ENCODE measurements around the gene LMF1.

The LMF1 gene

GRCh38 chr16:901715-902601 is 68.8 kb downstream of the LMF1 start:
- no peak for DNase-seq (ENCODE audit: extremely low read depth, low read depth)
- no peak for TF ChIP-seq CTCF (IDR thresholded peaks at IDR 0.05; ENCODE audit: low read depth, low read length)

- DNase-seq (ENCODE audit: extremely low read depth, low read depth), result no peak
- no peak for TF ChIP-seq CTCF (IDR thresholded peaks at IDR 0.05; ENCODE audit: low read depth, low read length)
Measured at GRCh38 chr16:901149-901548, 69.6 kb downstream of the LMF1 start.

- DNase-seq (ENCODE audit: extremely low read depth, low read depth), result no peak
- TF ChIP-seq CTCF (IDR thresholded peaks at IDR 0.05; ENCODE audit: low read depth, low read length), result no peak
Measured at GRCh38 chr16:900211-900610, 70.6 kb downstream of the LMF1 start.

GRCh38 chr16:899683-900060 is 71.1 kb downstream of the LMF1 start:
- no peak for DNase-seq (ENCODE audit: extremely low read depth, low read depth)
- TF ChIP-seq CTCF (IDR thresholded peaks at IDR 0.05; ENCODE audit: low read depth, low read length), result no peak

- DNase-seq (ENCODE audit: extremely low read depth, low read depth), result no peak
- no peak for TF ChIP-seq CTCF (IDR thresholded peaks at IDR 0.05; ENCODE audit: low read depth, low read length)
Measured at GRCh38 chr16:898761-899682, 71.8 kb downstream of the LMF1 start.

GRCh38 chr16:898216-898615 is 72.6 kb downstream of the LMF1 start:
- no peak for TF ChIP-seq CTCF (IDR thresholded peaks at IDR 0.05; ENCODE audit: low read depth, low read length)
- no peak for DNase-seq (ENCODE audit: extremely low read depth, low read depth)

GRCh38 chr16:897701-898100 is 73.1 kb downstream of the LMF1 start:
- DNase-seq (ENCODE audit: extremely low read depth, low read depth), result no peak
- TF ChIP-seq CTCF (IDR thresholded peaks at IDR 0.05; ENCODE audit: low read depth, low read length), result no peak
